22Rv1 (cell line): ENCODE results near the gene KDM2A.

Experiments used
- CTCF ChIP-seq: fragments of 450-650 bp; IDR thresholded peaks from 2 replicates; pipeline ENCODE4 v1.5.1; 2017; ENCODE audit warnings: mild to moderate bottlenecking
- ZFX ChIP-seq: fragments of 450-650 bp; IDR thresholded peaks from 2 replicates; pipeline ENCODE4 v1.6.1; 2017; ENCODE audit warnings: antibody characterized with exemption, borderline replicate concordance

DNA sequence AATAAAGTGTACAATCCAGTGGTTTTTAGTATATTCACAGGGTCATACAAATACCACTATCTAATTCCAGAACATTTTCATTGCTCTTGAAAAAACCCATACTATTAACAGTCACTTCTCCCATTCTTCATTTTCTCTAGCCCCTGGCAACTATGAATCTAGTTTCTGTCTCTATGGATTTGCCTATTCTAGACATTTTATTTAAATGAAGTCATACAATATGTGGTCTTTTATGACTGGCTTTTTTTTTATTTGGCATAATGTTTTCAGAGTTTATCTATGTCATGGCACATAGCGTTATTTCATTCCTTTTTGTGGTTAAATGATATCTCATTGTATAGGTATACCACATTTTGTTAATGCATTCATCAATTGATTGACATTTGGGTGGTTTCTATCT lies 59.4 kb downstream of the KDM2A start:
- TF ChIP-seq CTCF, result no peak
- TF ChIP-seq ZFX, result no peak
